ENCODE results near the gene SLC22A5.
"Not testable (repeated sequence)": the region's sequence is repeated elsewhere in the genome, so short reads cannot be mapped to it uniquely, and the experiment has no call there.

SLC22A5 gene

GRCh38 chr5:132435886-132436285 lies 66.4 kb downstream of the SLC22A5 start:
- Histone ChIP-seq H3K9me3 (replicated peaks; ENCODE audit: insufficient read depth, low read length) (no peaks in the 10 kb centered on the region), H3K27ac (ENCODE audit: low read length) (no peak overlapping the region), H3K9ac (ENCODE audit: low read length) (no peak overlapping the region), H3K79me2 (ENCODE audit: low read length) (peaks cover 99% of the 10 kb centered on the region), H3F3A (ENCODE audit: insufficient read depth, low read length) (peaks cover 20% of the 10 kb centered on the region), H3K36me3 (replicated peaks; ENCODE audit: insufficient read depth, low read length) (0 out of 2 replicates have a peak, but pooled peaks cover 5% of the 10 kb centered on the region), H2AFZ (ENCODE audit: low read length) (no peak overlapping the region), H3K4me3 (ENCODE audit: low read length) (no peak overlapping the region), H3K27me3 (replicated peaks; ENCODE audit: insufficient read depth, low read length) (no peaks in the 10 kb centered on the region), H3K4me1 (ENCODE audit: low read length) (peaks cover 75% of the 10 kb centered on the region), H3K4me2 (ENCODE audit: low read depth, low read length) (no peak overlapping the region), H4K20me1 (ENCODE audit: insufficient read depth, low read length) (no peaks in the 10 kb centered on the region), H3K9me2 (replicated peaks; ENCODE audit: insufficient read depth, low read length) (no peaks in the 10 kb centered on the region)
- TF ChIP-seq EZH2phosphoT487 (IDR thresholded peaks at IDR 0.05; ENCODE audit: low read length) (no peak), EZH2 (optimal IDR thresholded peaks at IDR 0.05; ENCODE audit: low read depth, low read length) (no peak)
- TF ChIP-seq, protein P1, sequence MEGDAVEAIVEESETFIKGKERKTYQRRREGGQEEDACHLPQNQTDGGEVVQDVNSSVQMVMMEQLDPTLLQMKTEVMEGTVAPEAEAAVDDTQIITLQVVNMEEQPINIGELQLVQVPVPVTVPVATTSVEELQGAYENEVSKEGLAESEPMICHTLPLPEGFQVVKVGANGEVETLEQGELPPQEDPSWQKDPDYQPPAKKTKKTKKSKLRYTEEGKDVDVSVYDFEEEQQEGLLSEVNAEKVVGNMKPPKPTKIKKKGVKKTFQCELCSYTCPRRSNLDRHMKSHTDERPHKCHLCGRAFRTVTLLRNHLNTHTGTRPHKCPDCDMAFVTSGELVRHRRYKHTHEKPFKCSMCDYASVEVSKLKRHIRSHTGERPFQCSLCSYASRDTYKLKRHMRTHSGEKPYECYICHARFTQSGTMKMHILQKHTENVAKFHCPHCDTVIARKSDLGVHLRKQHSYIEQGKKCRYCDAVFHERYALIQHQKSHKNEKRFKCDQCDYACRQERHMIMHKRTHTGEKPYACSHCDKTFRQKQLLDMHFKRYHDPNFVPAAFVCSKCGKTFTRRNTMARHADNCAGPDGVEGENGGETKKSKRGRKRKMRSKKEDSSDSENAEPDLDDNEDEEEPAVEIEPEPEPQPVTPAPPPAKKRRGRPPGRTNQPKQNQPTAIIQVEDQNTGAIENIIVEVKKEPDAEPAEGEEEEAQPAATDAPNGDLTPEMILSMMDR (IDR thresholded peaks at IDR 0.05; ENCODE audit: low read length): no peak
- DNase-seq: no peak

DNA sequence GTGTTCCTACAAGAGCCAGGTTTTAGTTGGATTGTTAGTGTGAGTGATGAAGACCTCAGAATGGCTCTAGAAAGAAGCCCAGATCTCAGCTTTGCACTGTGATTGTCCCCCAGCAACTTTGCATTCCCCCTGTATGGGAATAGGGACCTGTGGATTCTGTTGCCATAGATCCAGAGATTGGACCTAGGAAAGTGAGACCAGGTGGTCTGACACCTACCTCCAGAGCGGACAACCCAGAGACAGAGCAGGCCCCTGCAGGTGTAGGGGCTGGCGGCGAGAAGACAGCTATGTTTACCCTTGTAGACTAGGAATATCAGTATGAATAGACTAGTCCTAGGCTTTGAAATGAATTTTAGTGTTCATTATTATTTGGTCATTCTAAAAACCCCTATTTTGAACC lies 67.4 kb downstream of the SLC22A5 start:
- Histone ChIP-seq H3K27me3 (replicated peaks; ENCODE audit: insufficient read depth, low read length) (no peaks in the 10 kb centered on the region), H3K4me1 (ENCODE audit: low read length) (peaks cover 65% of the 10 kb centered on the region), H2AFZ (ENCODE audit: low read length) (no peak overlapping the region)

GRCh38 chr5:132437604-132438266 lies 68.2 kb downstream of the SLC22A5 start:
- Histone ChIP-seq H3K4me2 (ENCODE audit: low read depth, low read length) (peak overlapping the region; percentile 47), H3K27ac (ENCODE audit: low read length) (peak overlapping the region; percentile 63; the same call in 1 of the 2 replicates), H3K9me3 (replicated peaks; ENCODE audit: insufficient read depth, low read length) (no peaks in the 10 kb centered on the region), H4K20me1 (ENCODE audit: insufficient read depth, low read length) (no peaks in the 10 kb centered on the region), H3K9ac (ENCODE audit: low read length) (peak overlapping the region; percentile 4; the same call in 1 of the 2 replicates), H3K27me3 (replicated peaks; ENCODE audit: insufficient read depth, low read length) (no peaks in the 10 kb centered on the region), H3K4me3 (ENCODE audit: low read length) (no peak overlapping the region), H3F3A (ENCODE audit: insufficient read depth, low read length) (peaks cover 9% of the 10 kb centered on the region), H3K9me2 (replicated peaks; ENCODE audit: insufficient read depth, low read length) (no peaks in the 10 kb centered on the region), H3K4me1 (ENCODE audit: low read length) (peaks cover 57% of the 10 kb centered on the region), H3K36me3 (replicated peaks; ENCODE audit: insufficient read depth, low read length) (0 out of 2 replicates have a peak, but pooled peaks cover 5% of the 10 kb centered on the region), H2AFZ (ENCODE audit: low read length) (no peak overlapping the region), H3K79me2 (ENCODE audit: low read length) (peaks cover 99% of the 10 kb centered on the region)
- TF ChIP-seq EZH2phosphoT487 (IDR thresholded peaks at IDR 0.05; ENCODE audit: low read length) (no peak), EZH2 (optimal IDR thresholded peaks at IDR 0.05; ENCODE audit: low read depth, low read length) (no peak)
- TF ChIP-seq, protein P1 (IDR thresholded peaks at IDR 0.05; ENCODE audit: low read length): no peak
- peak; percentile 59 for DNase-seq

More for the DNA sequence above, 67.4 kb downstream of the SLC22A5 start:
- H4K20me1 ChIP-seq (ENCODE audit: insufficient read depth, low read length): no peaks in the 10 kb centered on the region
- peak overlapping the region; percentile 63; the same call in 1 of the 2 replicates for H3K27ac ChIP-seq (ENCODE audit: low read length)
- peaks cover 9% of the 10 kb centered on the region for H3F3A ChIP-seq (ENCODE audit: insufficient read depth, low read length)
- H3K9me3 ChIP-seq (replicated peaks; ENCODE audit: insufficient read depth, low read length): no peaks in the 10 kb centered on the region
- peak overlapping the region; percentile 45 for H3K4me2 ChIP-seq (ENCODE audit: low read depth, low read length)
- no peaks in the 10 kb centered on the region for H3K9me2 ChIP-seq (replicated peaks; ENCODE audit: insufficient read depth, low read length)
- peak overlapping the region; percentile 4; the same call in 1 of the 2 replicates for H3K9ac ChIP-seq (ENCODE audit: low read length)
- 0 out of 2 replicates have a peak, but pooled peaks cover 5% of the 10 kb centered on the region for H3K36me3 ChIP-seq (replicated peaks; ENCODE audit: insufficient read depth, low read length)
- TF ChIP-seq, protein P1 (IDR thresholded peaks at IDR 0.05; ENCODE audit: low read length): no peak
- TF ChIP-seq EZH2phosphoT487 (IDR thresholded peaks at IDR 0.05; ENCODE audit: low read length) (no peak), EZH2 (optimal IDR thresholded peaks at IDR 0.05; ENCODE audit: low read depth, low read length) (no peak)
- H3K4me3 ChIP-seq (ENCODE audit: low read length): no peak overlapping the region
- no peak for DNase-seq
- H3K79me2 ChIP-seq (ENCODE audit: low read length): peaks cover 99% of the 10 kb centered on the region

DNA sequence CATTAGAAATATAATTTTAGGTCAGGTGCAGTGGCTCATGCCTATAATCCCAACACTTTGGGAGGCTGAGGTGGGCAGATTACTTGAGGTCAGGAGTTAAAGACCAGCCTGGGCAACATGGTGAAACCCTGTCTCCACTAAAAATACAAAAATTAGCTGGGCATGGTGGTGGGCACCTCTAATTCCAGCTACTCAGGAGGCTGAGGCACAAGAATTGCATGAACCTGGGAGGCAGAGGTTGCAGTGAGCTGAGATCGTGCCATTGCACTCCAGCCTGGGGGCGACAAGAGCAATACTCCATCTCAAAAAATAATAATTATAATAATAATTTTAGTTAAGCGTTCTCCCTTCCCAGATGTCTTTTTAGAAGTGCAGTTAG lies 68.7 kb downstream of the SLC22A5 start:
- H3K4me3 ChIP-seq (ENCODE audit: low read length); H4K20me1 ChIP-seq (ENCODE audit: insufficient read depth, low read length); H3K9me2 ChIP-seq (replicated peaks; ENCODE audit: insufficient read depth, low read length); H3K9me3 ChIP-seq (replicated peaks; ENCODE audit: insufficient read depth, low read length); H2AFZ ChIP-seq (ENCODE audit: low read length); H3K27me3 ChIP-seq (replicated peaks; ENCODE audit: insufficient read depth, low read length); H3K36me3 ChIP-seq (replicated peaks; ENCODE audit: insufficient read depth, low read length); H3F3A ChIP-seq (ENCODE audit: insufficient read depth, low read length); H3K9ac ChIP-seq (ENCODE audit: low read length); DNase-seq: not testable (repeated sequence)
- H3K4me2 ChIP-seq (ENCODE audit: low read depth, low read length): peak overlapping the region; percentile 47; the same call in 1 of the 2 replicates
- H3K27ac ChIP-seq (ENCODE audit: low read length): peak overlapping the region; percentile 63; the same call in 1 of the 2 replicates
- peaks cover 99% of the 10 kb centered on the region for H3K79me2 ChIP-seq (ENCODE audit: low read length)
- H3K4me1 ChIP-seq (ENCODE audit: low read length): peaks cover 52% of the 10 kb centered on the region

Measured in MM.1S (cell line).